NCI-H2029 (cell line): ENCODE measurements around the gene NEURL3.
"Not testable (repeated sequence)": the region's sequence is repeated elsewhere in the genome, so short reads cannot be mapped to it uniquely, and the experiment has no call there.

ENCODE experiments used
- DNase-seq: peaks from one replicate; lab custom pipeline; 2025; lab: John Stamatoyannopoulos, UW

The NEURL3 gene

GRCh38 chr2:96485350-96485749 is 19.8 kb downstream of the NEURL3 start:
- DNase-seq, result no peak

GRCh38 chr2:96484091-96484490 is 21.1 kb downstream of the NEURL3 start:
- DNase-seq, result no peak

DNA sequence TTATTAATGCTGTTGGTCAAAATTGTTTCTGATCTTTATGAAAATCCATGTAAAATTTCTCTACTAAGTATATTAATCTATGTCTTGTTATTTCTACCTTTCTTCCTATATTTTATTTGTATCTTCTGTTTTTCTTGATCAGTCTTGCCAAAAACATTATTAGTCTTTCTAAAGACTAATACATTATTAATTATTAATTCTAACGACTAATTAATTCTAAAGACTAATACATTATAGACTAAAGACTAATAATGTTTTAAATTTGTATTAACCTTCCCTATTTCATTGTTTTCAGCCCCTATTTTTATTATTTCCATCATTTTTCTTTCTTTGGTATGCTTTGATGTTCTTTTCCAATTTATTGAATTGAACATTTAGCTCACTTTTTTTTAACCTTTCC is 27.7 kb downstream of the NEURL3 start:
- no peak for DNase-seq

DNA sequence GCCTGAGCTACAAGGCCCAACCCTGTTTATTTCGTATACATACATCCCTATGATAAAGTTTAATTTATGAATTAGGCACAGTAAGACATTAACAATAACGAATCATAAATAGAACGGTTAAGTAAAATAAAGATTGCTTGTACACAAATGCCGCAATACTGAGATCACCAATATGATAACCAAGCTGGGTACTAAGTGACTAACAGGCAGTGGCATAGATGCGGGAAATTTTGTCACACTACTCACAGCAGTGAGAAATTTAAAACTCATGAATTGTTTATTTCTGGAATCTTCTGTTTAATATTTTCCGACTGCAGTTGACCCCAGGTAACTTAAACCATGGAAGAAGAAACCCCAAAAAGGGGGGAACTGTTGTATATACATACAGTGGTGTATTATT is 33.4 kb downstream of the NEURL3 start:
- no peak for DNase-seq

DNA sequence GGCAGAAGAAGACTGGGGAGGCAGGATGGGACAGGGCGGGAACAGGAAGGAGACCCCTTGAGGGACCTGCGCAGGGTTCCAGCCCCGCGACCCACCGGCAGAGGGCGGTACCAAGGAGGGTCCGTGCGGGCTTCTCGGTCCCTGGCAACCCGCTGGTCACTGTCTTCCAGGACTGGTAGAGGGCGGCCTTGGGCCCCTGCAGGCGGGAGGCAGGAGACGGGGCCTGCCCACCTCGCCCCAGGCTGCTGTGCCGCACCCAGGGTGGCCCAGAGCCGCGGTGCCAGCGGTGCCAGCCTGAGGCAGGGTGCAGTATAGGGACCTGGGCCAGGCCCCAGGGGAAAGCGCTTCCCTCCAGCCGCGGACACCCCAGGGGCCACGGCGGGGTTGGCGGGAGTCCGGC is 34.5 kb downstream of the NEURL3 start:
- DNase-seq, result no peak

DNA sequence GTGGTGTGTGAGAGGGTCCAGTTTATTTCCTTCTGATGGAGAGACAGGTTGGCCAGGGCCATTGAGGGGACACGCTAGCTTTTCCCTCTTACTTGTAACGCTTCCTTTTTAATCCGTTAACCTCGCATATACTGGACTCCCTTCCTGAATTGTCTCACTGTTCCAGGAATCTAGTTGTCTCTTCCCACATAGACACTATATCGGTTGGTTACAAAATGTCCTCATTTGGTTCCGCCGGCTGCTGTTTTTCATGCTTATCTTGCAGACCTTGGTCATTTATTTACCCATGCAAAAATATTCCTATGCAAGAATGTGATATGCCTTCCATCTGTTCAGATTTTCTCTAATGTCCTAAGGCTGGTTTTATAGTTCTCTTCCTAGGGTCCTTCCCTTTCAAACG is 35.0 kb downstream of the NEURL3 start:
- no peak for DNase-seq

DNA sequence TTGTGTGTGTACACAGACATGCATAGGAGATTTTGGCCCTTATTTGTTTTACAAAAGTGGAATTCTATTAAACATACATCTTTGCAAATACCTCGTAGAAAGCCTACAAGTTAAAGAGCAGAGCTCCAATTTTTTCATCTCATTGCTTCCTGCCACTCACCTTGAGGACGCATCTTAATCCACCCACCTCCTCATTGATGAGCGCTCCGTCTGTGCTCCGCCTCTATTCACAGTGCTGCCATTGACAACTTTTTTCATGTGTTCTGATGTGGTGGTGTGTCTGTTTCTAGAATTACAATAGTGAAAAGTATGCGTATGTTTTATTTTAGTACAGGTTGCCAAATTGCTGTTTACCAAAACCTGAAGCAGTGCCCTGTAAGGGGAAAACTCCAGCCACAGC is 36.3 kb downstream of the NEURL3 start:
- no peak for DNase-seq

DNA sequence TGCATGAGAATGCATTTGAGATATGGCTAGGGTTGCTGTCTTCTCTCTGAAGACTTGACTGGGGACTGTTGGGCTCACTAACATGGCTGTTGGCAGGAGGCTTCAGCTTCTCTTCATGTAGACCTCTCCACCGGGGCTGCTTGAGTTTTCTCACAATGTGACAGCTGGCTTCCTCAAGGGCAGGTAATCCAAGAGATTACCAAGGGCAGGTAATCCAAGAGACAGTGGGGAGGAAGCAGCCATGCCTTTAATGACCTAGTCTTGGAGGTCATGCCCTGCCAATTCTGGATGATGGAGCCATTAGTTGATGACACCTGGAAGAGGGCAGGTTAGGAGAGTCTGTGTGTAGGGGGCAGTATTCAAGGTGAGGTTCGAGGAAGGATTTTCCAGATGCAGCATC is 40.5 kb downstream of the NEURL3 start:
- DNase-seq, result no peak

- no peak for DNase-seq
Observed at GRCh38 chr2:96464061-96464460, 41.1 kb downstream of the NEURL3 start.

DNA sequence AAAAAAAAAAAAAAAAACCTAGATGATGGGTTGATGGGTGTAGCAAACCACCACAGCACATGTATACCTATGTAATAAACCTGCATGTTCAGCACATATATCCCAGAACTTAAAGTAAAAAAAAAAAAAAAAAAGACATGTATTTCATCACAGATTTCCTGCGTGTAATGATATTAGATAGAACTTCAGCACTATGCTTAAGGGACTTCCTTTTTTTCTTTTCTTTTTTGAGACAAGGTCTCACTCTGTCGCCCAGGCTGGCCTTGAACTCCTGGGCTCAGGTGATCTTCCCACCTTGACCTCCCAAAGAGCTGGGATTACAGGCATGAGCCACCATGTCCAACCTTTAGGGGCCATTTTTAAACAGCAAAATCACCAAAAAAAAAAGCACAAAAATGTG is 42.0 kb downstream of the NEURL3 start:
- DNase-seq, result no peak

- DNase-seq, result not testable (repeated sequence)
Observed at GRCh38 chr2:96461616-96462015, 43.5 kb downstream of the NEURL3 start.

GRCh38 chr2:96452053-96452452 is 53.1 kb downstream of the NEURL3 start:
- no peak for DNase-seq

DNA sequence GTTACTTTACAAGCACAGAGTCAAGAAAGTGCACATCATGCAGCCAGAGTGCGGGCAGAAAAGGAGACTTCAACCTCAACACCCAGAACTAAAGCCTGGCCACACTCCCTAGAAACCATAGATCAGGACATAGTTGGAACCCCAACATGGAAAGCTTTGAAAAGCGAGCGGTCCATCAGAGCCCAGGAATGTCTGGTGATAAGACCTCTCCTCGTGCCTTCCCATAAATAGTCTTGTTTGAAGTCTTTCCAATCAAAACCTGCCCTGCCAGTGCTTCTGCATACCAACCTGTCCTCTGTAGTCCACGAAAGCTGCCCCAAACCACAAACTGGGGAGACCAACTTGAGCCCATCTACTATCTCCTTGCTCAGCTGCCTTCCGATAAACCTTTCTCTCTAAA is 55.5 kb downstream of the NEURL3 start:
- no peak for DNase-seq

DNA sequence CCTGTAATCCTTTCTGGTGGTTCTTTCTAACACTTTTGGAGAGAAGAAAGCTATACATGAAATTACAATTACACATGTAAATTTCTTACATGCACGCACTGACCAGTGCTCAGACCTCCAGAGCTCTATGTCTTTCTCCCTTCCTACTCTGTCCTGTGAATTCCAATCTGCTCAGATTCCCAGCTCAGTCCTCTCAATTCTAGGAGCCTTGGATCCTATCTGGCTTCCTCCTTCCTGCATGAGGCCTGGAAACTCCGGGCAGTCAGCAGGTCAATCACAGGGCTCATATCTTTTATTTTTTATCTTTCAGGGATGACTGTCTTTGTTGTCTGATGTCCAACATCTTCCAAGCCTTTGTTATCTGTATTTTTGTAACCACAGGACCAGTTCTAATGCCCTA is 56.0 kb downstream of the NEURL3 start:
- DNase-seq, result no peak

GRCh38 chr2:96447726-96448125 is 57.4 kb downstream of the NEURL3 start:
- DNase-seq, result no peak
